ENCODE data around the gene IFT80. TPM values are rescaled to one million over a fixed set of nuclear protein-coding genes. Genes with fewer than 3 reads are reported as not detected.

IFT80 gene
- total and polyA plus RNA-seq, 10 of the 15 experiments (the other 5 are each of a cell fraction or from before 2014, with no cell fraction given), result 6.5 to 21.5 (median 14.1) TPM

DNA sequence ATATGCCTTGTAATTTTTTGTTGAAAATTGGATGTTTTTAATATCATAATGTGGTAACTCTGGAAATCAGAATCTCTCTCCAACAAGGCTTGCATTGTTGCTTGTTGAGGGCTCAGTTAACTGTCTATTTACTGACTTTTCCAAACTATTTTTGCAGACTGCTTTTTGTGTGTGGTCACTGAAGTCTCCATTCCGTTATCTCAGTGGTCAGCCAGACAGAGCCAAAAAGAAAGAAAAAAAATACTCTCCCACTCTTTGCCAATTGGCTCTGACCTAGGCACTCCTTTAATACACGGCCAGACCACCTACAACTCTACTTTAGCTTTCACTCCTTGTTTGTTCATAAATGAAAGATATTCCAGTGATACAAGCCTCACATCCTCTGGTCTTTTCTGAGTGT lies 52.5 kb downstream of the IFT80 start (continued):
- TF ChIP-seq, protein P1, sequence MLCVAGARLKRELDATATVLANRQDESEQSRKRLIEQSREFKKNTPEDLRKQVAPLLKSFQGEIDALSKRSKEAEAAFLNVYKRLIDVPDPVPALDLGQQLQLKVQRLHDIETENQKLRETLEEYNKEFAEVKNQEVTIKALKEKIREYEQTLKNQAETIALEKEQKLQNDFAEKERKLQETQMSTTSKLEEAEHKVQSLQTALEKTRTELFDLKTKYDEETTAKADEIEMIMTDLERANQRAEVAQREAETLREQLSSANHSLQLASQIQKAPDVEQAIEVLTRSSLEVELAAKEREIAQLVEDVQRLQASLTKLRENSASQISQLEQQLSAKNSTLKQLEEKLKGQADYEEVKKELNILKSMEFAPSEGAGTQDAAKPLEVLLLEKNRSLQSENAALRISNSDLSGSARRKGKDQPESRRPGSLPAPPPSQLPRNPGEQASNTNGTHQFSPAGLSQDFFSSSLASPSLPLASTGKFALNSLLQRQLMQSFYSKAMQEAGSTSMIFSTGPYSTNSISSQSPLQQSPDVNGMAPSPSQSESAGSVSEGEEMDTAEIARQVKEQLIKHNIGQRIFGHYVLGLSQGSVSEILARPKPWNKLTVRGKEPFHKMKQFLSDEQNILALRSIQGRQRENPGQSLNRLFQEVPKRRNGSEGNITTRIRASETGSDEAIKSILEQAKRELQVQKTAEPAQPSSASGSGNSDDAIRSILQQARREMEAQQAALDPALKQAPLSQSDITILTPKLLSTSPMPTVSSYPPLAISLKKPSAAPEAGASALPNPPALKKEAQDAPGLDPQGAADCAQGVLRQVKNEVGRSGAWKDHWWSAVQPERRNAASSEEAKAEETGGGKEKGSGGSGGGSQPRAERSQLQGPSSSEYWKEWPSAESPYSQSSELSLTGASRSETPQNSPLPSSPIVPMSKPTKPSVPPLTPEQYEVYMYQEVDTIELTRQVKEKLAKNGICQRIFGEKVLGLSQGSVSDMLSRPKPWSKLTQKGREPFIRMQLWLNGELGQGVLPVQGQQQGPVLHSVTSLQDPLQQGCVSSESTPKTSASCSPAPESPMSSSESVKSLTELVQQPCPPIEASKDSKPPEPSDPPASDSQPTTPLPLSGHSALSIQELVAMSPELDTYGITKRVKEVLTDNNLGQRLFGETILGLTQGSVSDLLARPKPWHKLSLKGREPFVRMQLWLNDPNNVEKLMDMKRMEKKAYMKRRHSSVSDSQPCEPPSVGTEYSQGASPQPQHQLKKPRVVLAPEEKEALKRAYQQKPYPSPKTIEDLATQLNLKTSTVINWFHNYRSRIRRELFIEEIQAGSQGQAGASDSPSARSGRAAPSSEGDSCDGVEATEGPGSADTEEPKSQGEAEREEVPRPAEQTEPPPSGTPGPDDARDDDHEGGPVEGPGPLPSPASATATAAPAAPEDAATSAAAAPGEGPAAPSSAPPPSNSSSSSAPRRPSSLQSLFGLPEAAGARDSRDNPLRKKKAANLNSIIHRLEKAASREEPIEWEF (IDR thresholded peaks at IDR 0.05; ENCODE audit: insufficient replicate concordance, low read depth, low read length), result no peak
- TF ChIP-seq RFX5 (IDR thresholded peaks at IDR 0.05; ENCODE audit: low read depth, low read length) (no peak), NR2C1 (IDR thresholded peaks at IDR 0.05) (no peak)

GRCh38 chr3:160343132-160343531 lies 55.9 kb downstream of the IFT80 start:
- Histone ChIP-seq H3K9me3 (replicated peaks; ENCODE audit: control insufficient read depth, insufficient read depth, low read length) (no peaks in the 10 kb centered on the region), H3K36me3 (ENCODE audit: control insufficient read depth in 2 of 2, insufficient read depth in 2 of 2, low read length in 1 of 2) (no peaks in the 10 kb centered on the region), H3K79me2 (ENCODE audit: control insufficient read depth, insufficient read depth, low read length) (no peaks in the 10 kb centered on the region), H3K9ac (ENCODE audit: control insufficient read depth, insufficient read depth, low read length) (no peak overlapping the region), H2AFZ (ENCODE audit: control insufficient read depth, low read depth, low read length) (no peak overlapping the region), H3K27me3 (replicated peaks in 1 of 2; ENCODE audit: control insufficient read depth in 2 of 2, insufficient read depth in 2 of 2, low read length in 1 of 2) (no peaks in the 10 kb centered on the region), H3K27ac (ENCODE audit: control insufficient read depth, insufficient read depth) (no peak overlapping the region), H3K4me1 (ENCODE audit: control insufficient read depth, insufficient read depth, low read length) (no peaks in the 10 kb centered on the region), H3K4me2 (ENCODE audit: control insufficient read depth, insufficient read depth) (no peak overlapping the region), H4K20me1 (ENCODE audit: control insufficient read depth, insufficient read depth) (no peaks in the 10 kb centered on the region), H3K4me3 (no peak overlapping the region)
- in situ Hi-C loops (cut with MboI), result loop anchor here (5.0 kb wide), 1 partner anchor 311 kb away; no protein-coding TSS in a partner anchor
- intact Hi-C loops (cut with micrococcal nuclease; ENCODE audit: unreplicated experiment), result loop anchor here (1.0 to 2.0 kb wide), 3 partner anchors 180 to 458 kb away; no protein-coding TSS in a partner anchor
- TF ChIP-seq RAD21 (IDR thresholded peaks at IDR 0.05; ENCODE audit: insufficient read depth, low read depth, low read length) (peak; percentile 61), SMC3 (IDR thresholded peaks at IDR 0.05; ENCODE audit: borderline replicate concordance, low read length) (peak; percentile 49; the same call in 1 of the 2 replicates), ASH2L (IDR thresholded peaks at IDR 0.05; ENCODE audit: borderline replicate concordance, low read depth) (no peak)
- TF ChIP-seq, protein P2, sequence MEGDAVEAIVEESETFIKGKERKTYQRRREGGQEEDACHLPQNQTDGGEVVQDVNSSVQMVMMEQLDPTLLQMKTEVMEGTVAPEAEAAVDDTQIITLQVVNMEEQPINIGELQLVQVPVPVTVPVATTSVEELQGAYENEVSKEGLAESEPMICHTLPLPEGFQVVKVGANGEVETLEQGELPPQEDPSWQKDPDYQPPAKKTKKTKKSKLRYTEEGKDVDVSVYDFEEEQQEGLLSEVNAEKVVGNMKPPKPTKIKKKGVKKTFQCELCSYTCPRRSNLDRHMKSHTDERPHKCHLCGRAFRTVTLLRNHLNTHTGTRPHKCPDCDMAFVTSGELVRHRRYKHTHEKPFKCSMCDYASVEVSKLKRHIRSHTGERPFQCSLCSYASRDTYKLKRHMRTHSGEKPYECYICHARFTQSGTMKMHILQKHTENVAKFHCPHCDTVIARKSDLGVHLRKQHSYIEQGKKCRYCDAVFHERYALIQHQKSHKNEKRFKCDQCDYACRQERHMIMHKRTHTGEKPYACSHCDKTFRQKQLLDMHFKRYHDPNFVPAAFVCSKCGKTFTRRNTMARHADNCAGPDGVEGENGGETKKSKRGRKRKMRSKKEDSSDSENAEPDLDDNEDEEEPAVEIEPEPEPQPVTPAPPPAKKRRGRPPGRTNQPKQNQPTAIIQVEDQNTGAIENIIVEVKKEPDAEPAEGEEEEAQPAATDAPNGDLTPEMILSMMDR (IDR thresholded peaks at IDR 0.05 in 2 of 3, conservative IDR thresholded peaks at IDR 0.05 in 1 of 3; ENCODE audit: control insufficient read depth in 2 of 3, extremely low read depth in 1 of 3, insufficient read depth in 1 of 3, low read depth in 3 of 3, low read length in 3 of 3), result peak in 2 of 3 experiments; percentile 7 to 47; a peak in 2 of 6 replicates
- ChIA-PET CTCF (interaction anchor here (0.9 to 2.1 kb wide), 5 partner anchors 39 to 459 kb away, joined by 3 to 12 read pairs (median 6); no protein-coding TSS in a partner anchor), POLR2A (no interaction called here), SMC1A (ENCODE audit: uncharacterized antibody, unreplicated experiment) (interaction anchor here (1.5 to 2.2 kb wide), 3 partner anchors 178 to 458 kb away, joined by 3 to 11 read pairs (median 4); no protein-coding TSS in a partner anchor), RAD21 (ENCODE audit: unreplicated experiment) (interaction anchor here (0.9 kb wide), 1 partner anchor 459 kb away, joined by 5 read pairs; no protein-coding TSS in a partner anchor)
- FAIRE-seq, result no peak
- ATAC-seq, result no peak
- BruUV-seq (replicated peaks), result no TSS peak
- no peak for DNase-seq (ENCODE audit: low read depth, low spot score)
- 0% methylated on average over 1 of the region's 1 CpG for WGBS (ENCODE audit: insufficient coverage, insufficient replicate concordance, low lambda C conversion rate, missing lambda C conversion rate)

Data from GM12878 (cell line).